ENCODE data around the gene ZBTB3.
"Not testable (repeated sequence)": the region's sequence is repeated elsewhere in the genome, so short reads cannot be mapped to it uniquely, and the experiment has no call there.

Gene ZBTB3

GRCh38 chr11:62757846-62758788, 4.2 kb upstream of the ZBTB3 start:
- no peak for DNase-seq

GRCh38 chr11:62755086-62755615, 1.2 kb upstream of the ZBTB3 start:
- DNase-seq = peak in 2 of 14 donors; percentile 8 to 11

- peak in 1 of 14 donors; percentile 35 for DNase-seq
These were observed 795 bp downstream of the ZBTB3 start for GRCh38 chr11:62752994-62753735.

GRCh38 chr11:62752177-62752785, 1.7 kb downstream of the ZBTB3 start:
- no peak for DNase-seq

GRCh38 chr11:62749931-62750330, 4.0 kb downstream of the ZBTB3 start:
- DNase-seq = not testable (repeated sequence)

GRCh38 chr11:62747475-62748160, 6.3 kb downstream of the ZBTB3 start:
- no peak for DNase-seq

- DNase-seq = peak in 1 of 14 donors; percentile 10
These were observed 16.8 kb downstream of the ZBTB3 start for GRCh38 chr11:62737196-62737595.

- DNase-seq = no peak
These were observed 21.1 kb downstream of the ZBTB3 start for GRCh38 chr11:62732830-62733229.

GRCh38 chr11:62730076-62730475, 23.9 kb downstream of the ZBTB3 start:
- DNase-seq = not testable (repeated sequence)

GRCh38 chr11:62728171-62728988, 25.6 kb downstream of the ZBTB3 start, which contains the start of gene TTC9C:
Gene TTC9C, plus strand, starts transcription at chr11:62728486. Its CDS starts 363 bp downstream, at chr11:62728849.
- DNase-seq = peak; percentile 37 to 96 (median 86)

- peak; percentile 57 to 99 (median 94) for DNase-seq
These were observed 26.1 kb downstream of the ZBTB3 start for GRCh38 chr11:62727872-62728170.

- peak; percentile 84 to 99 (median 97) for DNase-seq
These were observed 26.6 kb downstream of the ZBTB3 start, which contains the start of gene HNRNPUL2 for GRCh38 chr11:62727165-62727871. Gene HNRNPUL2, minus strand, starts transcription at chr11:62727457. Its CDS starts 301 bp downstream, at chr11:62727156.

- DNase-seq = no peak
These were observed 27.1 kb downstream of the ZBTB3 start for GRCh38 chr11:62726915-62727164.

- peak in 4 of 14 donors; percentile 12 to 63 (median 28) for DNase-seq
These were observed 27.6 kb downstream of the ZBTB3 start for GRCh38 chr11:62726156-62726914.

- no peak for DNase-seq
These were observed 28.3 kb downstream of the ZBTB3 start for GRCh38 chr11:62725646-62726045.

- peak in 1 of 14 donors; percentile 54 for DNase-seq
These were observed 29.8 kb downstream of the ZBTB3 start for GRCh38 chr11:62724171-62724570.

GRCh38 chr11:62721994-62722393, 32.0 kb downstream of the ZBTB3 start:
- DNase-seq = no peak

GRCh38 chr11:62719302-62719978, 34.5 kb downstream of the ZBTB3 start:
- DNase-seq = no peak

GRCh38 chr11:62716816-62717215, 37.1 kb downstream of the ZBTB3 start:
- DNase-seq = peak in 2 of 14 donors; percentile 0 to 5

Data from C1 segment of cervical spinal cord (tissue), 14 donors.